PC-9 (cell line): Measurements from ENCODE around the gene PCDHGC4.

ENCODE experiments used
- CTCF ChIP-seq: fragments of 200-600 bp; sonication (generic); conservative IDR thresholded peaks from 2 replicates; pipeline ENCODE4 v1.6.1; 2017; ENCODE audit warnings: mixed run types, antibody characterized with exemption, mild to moderate bottlenecking, moderate library complexity
- EZH2 ChIP-seq: fragments of 200-600 bp; sonication (generic); IDR thresholded peaks from 2 replicates; pipeline ENCODE4 v1.8.0; 2017; ENCODE audit warnings: antibody characterized with exemption, low read depth

GRCh38 chr5:141490271-141490670, 5.4 kb downstream of the PCDHGC4 start:
- TF ChIP-seq EZH2 (no peak), CTCF (no peak)
